Midbrain (tissue), 1 donor: Measurements from ENCODE around the gene LRRFIP1.

ENCODE experiments used
- DNase-seq: peaks from one replicate; lab custom pipeline; 2025; lab: John Stamatoyannopoulos, UW

LRRFIP1 gene

GRCh38 chr2:237726401-237726830, 99.0 kb downstream of the LRRFIP1 start:
- no peak for DNase-seq

- DNase-seq = no peak
Observed at GRCh38 chr2:237727363-237727762, 100.0 kb downstream of the LRRFIP1 start.

DNA sequence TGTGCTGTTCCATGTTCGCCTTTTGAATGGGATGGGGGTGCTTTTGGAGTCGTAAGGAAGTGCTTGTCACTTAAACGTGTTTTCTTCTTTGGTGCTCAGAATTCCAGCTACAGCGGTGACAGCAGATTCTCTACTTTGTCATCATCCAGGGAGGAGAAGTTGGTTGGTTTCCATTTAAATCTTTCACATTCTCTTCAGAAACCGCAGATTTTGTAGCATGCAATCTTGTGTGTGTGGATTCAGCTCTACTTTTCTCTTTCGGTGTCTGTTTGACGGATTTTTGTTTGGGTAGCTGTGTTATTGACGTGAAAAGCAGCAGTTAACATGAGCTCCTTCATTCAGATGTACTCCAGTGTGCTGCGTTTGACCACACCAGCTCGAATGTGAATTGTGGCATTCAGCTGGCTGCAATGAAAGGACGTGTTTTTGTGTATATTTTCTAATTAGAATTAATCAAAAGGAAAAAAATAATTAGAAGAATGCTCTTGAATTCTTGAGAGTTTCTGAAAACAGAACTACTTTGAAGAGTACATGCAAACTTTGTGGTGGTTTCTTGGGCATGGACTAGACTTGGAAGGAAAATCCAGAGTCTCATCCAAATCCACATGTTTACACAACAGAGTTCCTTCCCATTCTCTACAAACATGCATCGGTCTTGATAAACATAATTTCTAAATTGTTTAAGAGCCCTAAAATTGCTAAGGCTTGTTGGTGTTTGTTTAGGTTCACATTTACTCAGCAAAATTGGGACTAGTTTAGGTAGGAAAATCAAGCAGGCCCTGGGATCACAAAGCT, 102.5 kb downstream of the LRRFIP1 start:
- DNase-seq = no peak

DNA sequence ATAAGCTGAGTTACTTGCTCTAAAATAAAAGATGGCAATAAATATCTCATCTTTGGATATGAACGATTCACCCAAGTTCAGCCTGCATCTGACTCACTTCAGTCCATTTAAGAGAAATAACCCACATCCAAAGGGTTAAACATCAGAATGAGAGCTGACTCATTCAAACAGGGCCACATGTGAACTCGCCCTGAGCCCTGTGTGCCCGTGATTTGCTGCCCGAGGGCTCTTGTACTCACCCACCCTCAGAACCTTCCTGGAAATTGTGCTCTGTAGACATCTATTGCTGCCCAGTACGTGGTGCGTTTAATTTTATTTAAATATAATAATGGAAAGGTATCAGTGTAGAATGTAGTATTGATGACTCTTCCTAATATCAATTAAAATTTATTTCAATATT, 104.3 kb downstream of the LRRFIP1 start:
- no peak for DNase-seq

GRCh38 chr2:237732070-237732469, 104.7 kb downstream of the LRRFIP1 start:
- DNase-seq = no peak

DNA sequence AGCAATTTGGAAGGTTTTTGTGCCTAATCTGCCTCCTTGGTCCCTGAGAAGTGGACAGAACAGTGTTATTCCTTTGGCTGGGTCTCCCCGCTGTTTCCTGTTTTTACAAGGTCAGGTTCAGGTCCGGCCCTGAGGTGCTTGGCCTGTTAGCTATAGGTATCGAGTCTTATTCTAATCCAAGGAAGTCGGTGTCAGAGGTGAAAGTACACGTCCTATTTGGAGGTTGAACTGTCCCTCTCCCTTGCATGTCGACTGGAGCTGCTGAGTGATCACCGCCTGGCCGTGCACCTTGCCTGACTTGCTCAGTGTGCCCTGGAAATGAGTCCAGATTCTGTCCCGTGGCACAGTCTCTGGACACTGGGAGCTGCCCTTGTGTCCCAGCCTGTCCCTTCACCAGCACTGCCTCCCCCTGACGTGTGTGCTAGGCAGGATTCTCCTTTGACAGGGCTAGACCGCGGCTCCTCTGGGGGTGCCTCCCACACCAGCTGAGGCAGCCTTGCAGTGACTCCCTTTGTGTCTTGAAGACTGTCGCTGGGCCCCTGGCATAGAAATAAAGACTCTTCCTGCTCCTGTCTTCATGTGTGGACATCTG, 105.5 kb downstream of the LRRFIP1 start:
- DNase-seq = no peak

GRCh38 chr2:237733677-237734300, 106.4 kb downstream of the LRRFIP1 start:
- no peak for DNase-seq

- DNase-seq = no peak
Observed at GRCh38 chr2:237734905-237735623, 107.7 kb downstream of the LRRFIP1 start.

DNA sequence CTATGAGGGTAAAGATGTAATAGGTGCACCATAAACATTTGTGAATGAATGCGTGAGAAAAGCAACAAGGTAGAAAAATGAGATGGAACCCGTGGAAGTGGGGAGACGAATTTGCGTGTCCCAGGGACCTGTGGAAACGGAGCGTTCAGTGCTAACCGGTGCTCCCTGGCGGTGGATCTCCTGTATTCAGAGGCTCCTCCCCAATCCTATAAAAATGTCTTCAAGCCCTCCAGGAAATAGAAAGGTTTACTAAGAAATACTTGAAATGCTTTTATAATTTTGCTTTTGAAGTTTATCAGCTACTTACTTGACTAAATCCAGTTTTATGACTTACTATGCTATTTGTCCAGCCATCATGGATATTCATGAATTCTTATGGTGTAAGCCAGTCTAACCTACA, 108.4 kb downstream of the LRRFIP1 start:
- DNase-seq = no peak

DNA sequence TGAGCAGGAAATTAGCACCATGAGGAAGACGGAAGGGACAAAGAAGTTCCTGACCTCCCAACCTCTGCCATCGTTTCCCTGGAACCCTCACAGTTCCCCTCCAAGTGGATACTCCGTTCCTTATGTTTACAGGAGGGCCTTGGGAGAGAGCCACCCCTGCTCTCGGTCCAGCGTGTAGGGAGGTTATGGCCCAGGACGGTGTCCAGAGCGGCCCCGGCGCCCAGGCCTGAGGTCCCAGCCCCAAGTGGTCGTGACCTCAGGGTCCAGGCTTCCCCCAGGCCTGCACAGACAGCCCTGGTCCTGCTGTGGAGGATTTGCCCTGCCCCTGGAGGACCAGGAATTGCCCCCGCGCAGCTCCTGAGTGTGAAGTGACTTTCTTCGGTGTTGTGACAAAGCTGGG, 109.4 kb downstream of the LRRFIP1 start:
- no peak for DNase-seq

GRCh38 chr2:237737196-237737865, 109.9 kb downstream of the LRRFIP1 start:
- DNase-seq = no peak

- no peak for DNase-seq
Observed at GRCh38 chr2:237738255-237738654, 110.9 kb downstream of the LRRFIP1 start.

DNA sequence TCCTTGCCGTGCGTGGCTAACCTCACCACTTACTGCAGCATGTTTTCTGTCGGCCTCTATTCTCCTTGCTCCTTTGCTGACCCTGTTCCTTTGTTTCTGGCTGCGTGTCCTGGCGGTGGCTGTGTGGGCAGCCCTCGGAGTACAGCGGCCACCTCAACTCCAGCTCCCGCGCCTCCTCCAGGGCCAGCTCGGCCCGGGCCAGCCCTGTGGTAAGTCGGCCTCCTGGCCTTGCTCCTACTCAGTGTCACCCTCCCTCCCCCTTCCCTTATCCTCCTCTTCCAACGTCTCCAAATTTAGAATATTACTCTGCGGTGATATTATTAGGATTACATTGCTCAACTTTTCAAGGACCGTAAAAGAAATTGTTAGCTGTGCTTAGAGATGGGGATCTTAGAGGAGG, 111.7 kb downstream of the LRRFIP1 start:
- no peak for DNase-seq

- no peak for DNase-seq
Observed at GRCh38 chr2:237742191-237742590, 114.8 kb downstream of the LRRFIP1 start.

GRCh38 chr2:237742614-237743013, 115.2 kb downstream of the LRRFIP1 start:
- no peak for DNase-seq

DNA sequence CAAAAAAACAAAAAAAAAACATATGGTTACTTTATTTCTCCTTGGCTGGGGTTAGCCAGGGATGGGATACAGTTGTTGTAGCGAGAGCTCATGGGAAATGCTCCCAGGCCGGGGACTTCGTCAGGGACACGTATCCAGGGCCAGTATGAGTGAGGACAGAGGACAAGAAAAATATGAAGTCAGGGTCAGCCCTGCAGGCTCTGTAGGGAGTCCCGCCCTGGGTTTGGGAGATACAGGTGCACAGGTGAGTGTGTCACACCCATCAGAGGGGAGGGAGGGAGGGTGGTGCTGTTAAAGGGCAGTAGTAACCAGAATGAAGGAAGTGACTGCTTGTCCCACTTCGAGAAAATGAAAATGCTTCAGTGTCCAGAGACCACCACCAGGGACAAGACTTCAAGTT, 115.6 kb downstream of the LRRFIP1 start:
- DNase-seq = no peak

GRCh38 chr2:237743561-237744269, 116.3 kb downstream of the LRRFIP1 start:
- DNase-seq = no peak

GRCh38 chr2:237744270-237744612, 116.9 kb downstream of the LRRFIP1 start:
- DNase-seq = no peak

DNA sequence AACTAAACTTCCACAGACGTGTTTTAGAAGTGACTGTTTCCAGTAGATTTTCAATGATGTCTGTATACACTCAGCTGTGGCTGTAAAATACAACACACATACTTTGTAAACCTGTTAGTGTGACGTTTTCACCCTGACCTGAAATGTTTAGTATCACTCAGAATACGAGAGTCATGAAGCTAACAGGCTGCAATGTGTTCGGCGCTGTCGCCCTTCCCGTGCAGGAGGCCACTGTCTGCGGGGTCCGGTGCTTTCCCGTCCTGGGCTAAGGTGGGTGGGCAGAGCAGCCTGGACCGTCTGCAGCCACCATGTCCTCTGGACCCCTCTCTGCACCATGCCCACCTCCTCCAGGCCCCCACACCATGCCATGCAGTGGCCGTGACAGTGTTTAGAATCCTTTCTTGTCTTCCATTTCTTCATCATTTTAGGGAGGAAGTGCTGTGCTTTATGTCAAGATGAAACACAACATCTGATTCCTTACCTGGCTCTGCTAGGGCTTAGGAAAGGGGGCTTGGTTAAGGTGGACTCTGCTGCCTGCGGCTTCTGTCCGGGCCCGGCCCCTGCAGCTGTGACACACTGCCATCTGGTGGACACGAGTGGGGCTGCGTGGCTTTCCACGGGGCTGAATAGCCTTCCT, 117.3 kb downstream of the LRRFIP1 start:
- peak; percentile 85 for DNase-seq

DNA sequence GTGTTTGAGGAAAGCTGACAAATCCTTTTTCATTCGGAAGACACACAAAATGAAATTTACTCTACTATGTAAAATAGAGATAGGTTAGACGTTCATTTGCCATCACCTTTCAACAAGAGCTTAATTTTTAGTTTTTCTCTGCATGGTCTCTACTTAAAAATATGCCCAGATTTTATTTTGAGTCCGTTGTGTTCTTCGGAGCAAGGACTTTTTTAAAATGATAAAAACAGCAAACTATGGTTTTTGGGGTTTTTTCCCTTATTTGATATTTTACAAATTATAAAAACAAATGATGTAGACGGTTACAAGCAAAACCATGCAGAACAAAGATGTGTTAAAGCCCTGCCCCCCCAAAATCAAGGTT, 117.8 kb downstream of the LRRFIP1 start:
- DNase-seq = no peak
